H1 (cell line): ENCODE data around the gene C3. TPM values are rescaled to one million over a fixed set of nuclear protein-coding genes. Genes with fewer than 3 reads are reported as not detected.

ENCODE experiments used
- CTCF ChIA-PET: fragments of 300-600 bp; sonication (Branson Sonifier 250); formaldehyde crosslinking; loops from one replicate; lab custom pipeline; 2021; ENCODE audit not compliant: partially characterized antibody; lab: Charles Lee
- POLR2A ChIA-PET: fragments of 300-600 bp; sonication (Branson Sonifier 250); formaldehyde crosslinking; loops from one replicate; lab custom pipeline; 2021; ENCODE audit warnings: inconsistent platforms; ENCODE audit not compliant: partially characterized antibody; lab: Charles Lee
- DNase-seq, 2 experiments: peaks; one replicate each; pipeline versions ENCODE4 v3.0.0 to v3.0.0-alpha.2; 2010 to 2022; ENCODE audit warnings: low spot score in 2 of 2, low read depth in 1 of 2, mixed read lengths in 1 of 2
- FAIRE-seq: peaks from 2 replicates; lab custom pipeline; 2011; peaks lifted over from hg19 to GRCh38; lab: Jason Lieb, UNC
- H2AFZ ChIP-seq: 2 replicates; pipeline ENCODE4 v1.8.1; 2012; ENCODE audit warnings: low read length, inconsistent platforms
- H2AK5ac ChIP-seq: 2 replicates; pipeline ENCODE4 v1.6.1; 2013; ENCODE audit warnings: low read depth, low read length
- H2BK120ac ChIP-seq: replicated peaks from 2 replicates; pipeline ENCODE3; 2013; ENCODE audit warnings: low read depth, low read length, inconsistent platforms
- H2BK12ac ChIP-seq: 2 replicates; pipeline ENCODE4 v1.6.1; 2013; ENCODE audit warnings: low read depth, low read length
- H2BK15ac ChIP-seq: 2 replicates; pipeline ENCODE4 v1.6.1; 2013; ENCODE audit warnings: low read length
- H2BK20ac ChIP-seq: 2 replicates; pipeline ENCODE4 v1.6.1; 2013; ENCODE audit warnings: low read length
- H2BK5ac ChIP-seq: 2 replicates; pipeline ENCODE4 v1.6.1; 2013; ENCODE audit warnings: low read depth, low read length
- H3K14ac ChIP-seq: 2 replicates; pipeline ENCODE4 v1.6.1; 2013; ENCODE audit warnings: inconsistent platforms; ENCODE audit not compliant: insufficient read length
- H3K18ac ChIP-seq: 2 replicates; pipeline ENCODE4 v1.6.1; 2013; ENCODE audit warnings: low read length; ENCODE audit errors: extremely low read depth
- H3K23ac ChIP-seq: 2 replicates; pipeline ENCODE4 v1.6.1; 2013; ENCODE audit warnings: inconsistent platforms; ENCODE audit not compliant: insufficient read length
- H3K23me2 ChIP-seq: 2 replicates; pipeline ENCODE4 v1.6.1; 2013; ENCODE audit warnings: low read depth, low read length
- H3K27ac ChIP-seq: 2 replicates; pipeline ENCODE4 v1.6.1; 2011; ENCODE audit warnings: low read depth, low read length, inconsistent platforms
- H3K27me3 ChIP-seq, 4 experiments: replicated peaks in 1 of 4; 1 replicate in 1 of 4; 2 replicates in 3 of 4; pipeline versions ENCODE4 v1.6.1 to v1.8.1; 2011 to 2013; ENCODE audit warnings: low read length in 3 of 4, mild to moderate bottlenecking in 3 of 4, inconsistent platforms in 2 of 4, mixed read lengths in 2 of 4, moderate library complexity in 1 of 4; ENCODE audit not compliant: control insufficient read depth in 3 of 4, insufficient read depth in 3 of 4; ENCODE audit errors: extremely low read depth in 1 of 4
- H3K36me3 ChIP-seq, 4 experiments: 2 replicates each; pipeline versions ENCODE4 v1.6.1 to v1.8.1; 2011 to 2013; ENCODE audit warnings: mild to moderate bottlenecking in 4 of 4, low read length in 3 of 4, moderate library complexity in 2 of 4, control low read depth in 1 of 4, inconsistent platforms in 1 of 4; ENCODE audit not compliant: insufficient read depth in 4 of 4, control insufficient read depth in 2 of 4
- H3K4ac ChIP-seq: replicated peaks from 2 replicates; pipeline ENCODE3; 2013; ENCODE audit warnings: low read length, low read depth, mixed read lengths, inconsistent platforms; ENCODE audit not compliant: insufficient read length
- H3K4me1 ChIP-seq, 4 experiments: replicated peaks in 1 of 4; 1 replicate in 1 of 4; 2 replicates in 3 of 4; pipeline versions ENCODE4 v1.6.1 to v1.8.1; 2011 to 2013; ENCODE audit warnings: low read length in 3 of 4, inconsistent platforms in 2 of 4, mixed read lengths in 1 of 4; ENCODE audit not compliant: insufficient read depth in 4 of 4, control insufficient read depth in 3 of 4
- H3K4me2 ChIP-seq, 2 experiments: 2 replicates each; pipeline versions ENCODE4 v1.6.1 to v1.8.1; 2011 to 2013; ENCODE audit warnings: low read depth in 2 of 2, low read length in 2 of 2, control low read depth in 1 of 2, inconsistent platforms in 1 of 2, mild to moderate bottlenecking in 1 of 2; ENCODE audit not compliant: insufficient read depth in 1 of 2
- H3K4me3 ChIP-seq, 4 experiments: fragments of 200-600, 300-600 bp in 1 of 4; sonication (generic), shearing (Covaris generic), sonication (Bioruptor Twin) in 1 of 4; 2 replicates each; pipeline versions ENCODE4 v1.5.1 to v1.8.1; 2011 to 2016; ENCODE audit warnings: low read length in 4 of 4, low read depth in 3 of 4, control low read depth in 2 of 4, inconsistent platforms in 2 of 4, mild to moderate bottlenecking in 2 of 4, mixed read lengths in 1 of 4, moderate library complexity in 1 of 4; ENCODE audit not compliant: insufficient read depth in 2 of 4; ENCODE audit errors: extremely low read depth in 1 of 4
- H3K56ac ChIP-seq: replicated peaks from 2 replicates; pipeline ENCODE3; 2013; ENCODE audit warnings: low read depth, mild to moderate bottlenecking, mixed read lengths, low read length, inconsistent platforms; ENCODE audit not compliant: insufficient read length
- H3K79me1 ChIP-seq: 2 replicates; pipeline ENCODE4 v1.6.1; 2013; ENCODE audit warnings: low read depth, low read length, control low read depth
- H3K79me2 ChIP-seq, 2 experiments: 2 replicates each; pipeline versions ENCODE4 v1.6.1 to v1.8.1; 2012 to 2013; ENCODE audit warnings: low read length in 2 of 2, mild to moderate bottlenecking in 2 of 2, inconsistent platforms in 1 of 2; ENCODE audit not compliant: insufficient read depth in 2 of 2, control insufficient read depth in 1 of 2
- H3K9ac ChIP-seq, 4 experiments: replicated peaks in 1 of 4; 1 replicate in 1 of 4; 2 replicates in 3 of 4; pipeline versions ENCODE4 v1.6.1 to v1.8.1; 2011 to 2013; ENCODE audit warnings: low read depth in 3 of 4, low read length in 3 of 4, control low read depth in 2 of 4, mild to moderate bottlenecking in 2 of 4, moderate library complexity in 2 of 4, inconsistent platforms in 1 of 4; ENCODE audit errors: extremely low read depth in 1 of 4
- H3K9me3 ChIP-seq, 2 experiments: 2 replicates each; pipeline versions ENCODE4 v1.6.1 to v1.8.1; 2012 to 2013; ENCODE audit warnings: mild to moderate bottlenecking in 2 of 2, moderate library complexity in 2 of 2, control low read depth in 1 of 2, inconsistent platforms in 1 of 2, low read depth in 1 of 2, low read length in 1 of 2, mixed read lengths in 1 of 2; ENCODE audit not compliant: insufficient read depth in 2 of 2
- H4K20me1 ChIP-seq, 2 experiments: replicated peaks in 1 of 2; 2 replicates each; pipeline versions ENCODE3 to v1.8.1; 2011 to 2013; ENCODE audit warnings: inconsistent platforms in 2 of 2, low read length in 2 of 2, mild to moderate bottlenecking in 1 of 2; ENCODE audit not compliant: insufficient read depth in 2 of 2, control insufficient read depth in 1 of 2
- H4K5ac ChIP-seq: 2 replicates; pipeline ENCODE4 v1.6.1; 2013; ENCODE audit warnings: low read length, low read depth, mixed read lengths, inconsistent platforms; ENCODE audit not compliant: insufficient read length
- H4K8ac ChIP-seq: 2 replicates; pipeline ENCODE4 v1.8.0; 2013; ENCODE audit warnings: mild to moderate bottlenecking, moderate library complexity, low read length, inconsistent platforms; ENCODE audit not compliant: insufficient read depth; ENCODE audit errors: extremely low read depth
- H4K91ac ChIP-seq: replicated peaks from 2 replicates; pipeline ENCODE3; 2013; ENCODE audit warnings: low read length, mixed read lengths, inconsistent platforms; ENCODE audit not compliant: insufficient read length
- BRCA1 ChIP-seq: IDR thresholded peaks from 2 replicates; pipeline ENCODE4 v1.6.1; 2012; ENCODE audit warnings: low read depth, low read length, improper control_type of control experiment
- HDAC6 ChIP-seq: IDR thresholded peaks from one replicate; pipeline ENCODE4 v1.7.1; 2012; ENCODE audit warnings: low read depth, mild to moderate bottlenecking, inconsistent platforms, low read length, moderate library complexity
- RAD21 ChIP-seq, 2 experiments: IDR thresholded peaks in 1 of 2; conservative IDR thresholded peaks in 1 of 2; 2 replicates each; pipeline ENCODE4 v1.6.1; 2011; ENCODE audit warnings: low read depth in 2 of 2, low read length in 2 of 2, improper control_type of control experiment in 1 of 2, inconsistent platforms in 1 of 2, mild to moderate bottlenecking in 1 of 2, moderate library complexity in 1 of 2
- SP4 ChIP-seq: IDR thresholded peaks from 2 replicates; pipeline ENCODE4 v1.6.1; 2012; ENCODE audit warnings: low read length, inconsistent platforms
- WGBS, 2 experiments: shearing (Covaris generic) in 1 of 2; methylation state at CpG; one replicate each; pipeline versions ENCODE4 v1.1.6 to v1.1.7; 2013 to 2015; ENCODE audit warnings: low lambda C conversion rate in 2 of 2, mixed read lengths in 2 of 2, inconsistent platforms in 1 of 2, low coverage in 1 of 2, missing lambda C conversion rate in 1 of 2; ENCODE audit not compliant: insufficient replicate concordance in 2 of 2, insufficient coverage in 1 of 2, insufficient read length in 1 of 2; ENCODE audit errors: extremely low coverage in 1 of 2, missing lambda C conversion rate in 1 of 2; 5-methylcytosine and 5-hydroxymethylcytosine counted together
- polyA plus RNA-seq, 7 experiments: library from polyadenylated mRNA; depleted of rRNA in 3 of 7; stranded (reverse) in 5 of 7; unstranded in 2 of 7; fragments of >200 nt in 5 of 7; fragments of 200-250 nt in 2 of 7; gene quantifications; 1 replicate in 5 of 7; 2 replicates in 1 of 7; 4 replicates in 1 of 7; pipeline versions ENCODE4 v1.2.1 to v1.2.3, GENCODE V29; 2011 to 2013; ENCODE audit warnings: missing spikeins in 2 of 7, mixed read lengths in 2 of 7
- total RNA-seq: library from RNA; stranded (reverse); fragmentation: NEBNext Ultra II Directional; extraction: Animal tissue kit (Norgen Biotek cat#: 25700); gene quantifications from 2 replicates; pipeline ENCODE4 v1.2.1, GENCODE V29; 2021
- TF ChIP-seq, protein P1 (sequence below), 3 experiments: IDR thresholded peaks; 1 replicate in 2 of 3; 2 replicates in 1 of 3; pipeline versions ENCODE4 v1.5.1 to v1.6.1; 2011; ENCODE audit warnings: low read length in 3 of 3, mild to moderate bottlenecking in 3 of 3, inconsistent platforms in 2 of 3, low read depth in 1 of 3, moderate library complexity in 1 of 3; ENCODE audit not compliant: insufficient read depth in 1 of 3; ENCODE audit errors: control extremely low read depth in 1 of 3

C3 gene
- total and polyA plus RNA-seq, 2 of the 8 experiments (the other 6 are each of a cell fraction or from before 2014, with no cell fraction given), result 6.4 to 12.8 TPM

DNA sequence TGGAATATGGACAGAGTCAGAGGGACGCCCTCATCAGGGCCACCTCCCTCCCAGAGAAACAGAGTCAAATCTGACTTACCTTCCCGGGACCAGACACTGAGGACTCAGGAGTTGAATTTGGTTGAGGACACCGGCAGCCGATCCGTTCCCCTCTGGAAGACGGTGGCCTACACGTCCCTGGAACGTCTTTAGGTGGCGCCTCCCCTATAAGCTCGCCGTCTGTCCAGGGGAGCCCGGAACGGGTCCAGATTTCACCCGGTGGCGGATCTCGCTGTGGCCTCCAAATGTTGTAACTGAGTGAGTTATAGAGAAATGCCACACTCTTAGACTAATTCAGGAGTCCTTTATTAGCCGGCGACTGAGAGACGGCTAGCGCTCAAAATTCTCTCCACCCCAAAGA, 59.5 kb downstream of the C3 start:
- Histone ChIP-seq H2AFZ (no peak overlapping the region), H3K56ac (no peak overlapping the region), H4K8ac (no peak overlapping the region), H2BK15ac (no peak overlapping the region), H3K4me1 (peaks cover 0 to 2% (median 0%) of the 10 kb centered on the region in 4 experiments; a peak in 1 of 7 replicates), H3K23me2 (peaks cover 3% of the 10 kb centered on the region; the same call in 1 of the 2 replicates), H4K5ac (no peak overlapping the region), H2AK5ac (no peak overlapping the region), H3K79me1 (no peaks in the 10 kb centered on the region), H2BK20ac (no peak overlapping the region), H3K4me2 (no peak overlapping the region), H2BK5ac (no peak overlapping the region), H3K14ac (no peak overlapping the region), H4K20me1 (no peaks in the 10 kb centered on the region), H3K79me2 (no peaks in the 10 kb centered on the region), H3K23ac (no peak overlapping the region), H3K4ac (no peak overlapping the region), H3K27me3 (no peaks in the 10 kb centered on the region), H4K91ac (no peak overlapping the region), H3K9ac (no peak overlapping the region), H3K18ac (no peak overlapping the region), H2BK12ac (no peak overlapping the region), H3K36me3 (no peaks in the 10 kb centered on the region), H3K4me3 (no peak overlapping the region), H3K27ac (no peak overlapping the region), H2BK120ac (no peak overlapping the region), H3K9me3 (peaks cover 0 to 5% of the 10 kb centered on the region in 2 experiments; a peak in 1 of 4 replicates)
- ChIA-PET POLR2A (no interaction called here), CTCF (interaction anchor here (0.6 to 1.7 kb wide), 2 partner anchors 55 to 162 kb away, joined by 4 read pairs; no protein-coding TSS in a partner anchor)
- no peak for DNase-seq
- 76% methylated on average over 20 of the region's 20 CpGs; no CpG with 5 or more reads in 1 of the 2 experiments for WGBS, 2 experiments
- FAIRE-seq, result no peak
- TF ChIP-seq, protein P1, sequence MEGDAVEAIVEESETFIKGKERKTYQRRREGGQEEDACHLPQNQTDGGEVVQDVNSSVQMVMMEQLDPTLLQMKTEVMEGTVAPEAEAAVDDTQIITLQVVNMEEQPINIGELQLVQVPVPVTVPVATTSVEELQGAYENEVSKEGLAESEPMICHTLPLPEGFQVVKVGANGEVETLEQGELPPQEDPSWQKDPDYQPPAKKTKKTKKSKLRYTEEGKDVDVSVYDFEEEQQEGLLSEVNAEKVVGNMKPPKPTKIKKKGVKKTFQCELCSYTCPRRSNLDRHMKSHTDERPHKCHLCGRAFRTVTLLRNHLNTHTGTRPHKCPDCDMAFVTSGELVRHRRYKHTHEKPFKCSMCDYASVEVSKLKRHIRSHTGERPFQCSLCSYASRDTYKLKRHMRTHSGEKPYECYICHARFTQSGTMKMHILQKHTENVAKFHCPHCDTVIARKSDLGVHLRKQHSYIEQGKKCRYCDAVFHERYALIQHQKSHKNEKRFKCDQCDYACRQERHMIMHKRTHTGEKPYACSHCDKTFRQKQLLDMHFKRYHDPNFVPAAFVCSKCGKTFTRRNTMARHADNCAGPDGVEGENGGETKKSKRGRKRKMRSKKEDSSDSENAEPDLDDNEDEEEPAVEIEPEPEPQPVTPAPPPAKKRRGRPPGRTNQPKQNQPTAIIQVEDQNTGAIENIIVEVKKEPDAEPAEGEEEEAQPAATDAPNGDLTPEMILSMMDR (IDR thresholded peaks at IDR 0.05; ENCODE audit: control extremely low read depth in 1 of 3, insufficient read depth in 1 of 3, low read depth in 1 of 3, low read length in 3 of 3), result peak; percentile 24 to 27 (median 27); a peak in 3 of 4 replicates
- peak in 1 of 2 experiments; percentile 23; a peak in 3 of 4 replicates for TF ChIP-seq RAD21 (IDR thresholded peaks at IDR 0.05 in 1 of 2, conservative IDR thresholded peaks at IDR 0.05 in 1 of 2; ENCODE audit: low read depth in 2 of 2, low read length in 2 of 2)
- no peak for TF ChIP-seq SP4
- no peak for TF ChIP-seq BRCA1
- TF ChIP-seq HDAC6, result no peak
